Mesenchymal stem cell (in vitro differentiated cells and primary cell): ENCODE data around the gene HCK.

Experiments
- DNase-seq: peaks from one replicate; pipeline ENCODE4 v3.0.0-alpha.2; 2013
- H2AFZ ChIP-seq: one replicate; pipeline ENCODE4 v1.6.1; 2013; ENCODE audit warnings: low read depth, mild to moderate bottlenecking, control low read depth, inconsistent platforms, low read length, moderate library complexity
- H2AK5ac ChIP-seq: 2 replicates; pipeline ENCODE4 v1.6.1; 2013; ENCODE audit warnings: low read length, moderate library complexity, mild to moderate bottlenecking, inconsistent platforms; ENCODE audit not compliant: severe bottlenecking
- H2BK120ac ChIP-seq: one replicate; pipeline ENCODE4 v1.6.1; 2013; ENCODE audit warnings: low read depth, mild to moderate bottlenecking, inconsistent platforms, low read length, moderate library complexity
- H2BK12ac ChIP-seq, 2 experiments: one replicate each; pipeline ENCODE4 v1.6.1; 2013; ENCODE audit warnings: inconsistent platforms in 2 of 2, low read length in 2 of 2, mild to moderate bottlenecking in 2 of 2, moderate library complexity in 2 of 2, control low read depth in 1 of 2
- H2BK15ac ChIP-seq: one replicate; pipeline ENCODE4 v1.6.1; 2013; ENCODE audit warnings: mild to moderate bottlenecking, low read depth, inconsistent platforms; ENCODE audit not compliant: poor library complexity, severe bottlenecking
- H2BK5ac ChIP-seq: 2 replicates; pipeline ENCODE4 v1.6.1; 2013; ENCODE audit warnings: low read depth, mild to moderate bottlenecking, low read length, control low read depth, inconsistent platforms; ENCODE audit not compliant: poor library complexity, severe bottlenecking
- H3K14ac ChIP-seq, 2 experiments: one replicate each; pipeline ENCODE4 v1.6.1; 2013; ENCODE audit warnings: inconsistent platforms in 2 of 2, low read length in 2 of 2, control low read depth in 1 of 2, mild to moderate bottlenecking in 1 of 2, moderate library complexity in 1 of 2
- H3K18ac ChIP-seq, 2 experiments: one replicate each; pipeline ENCODE4 v1.6.1; 2013; ENCODE audit warnings: inconsistent platforms in 2 of 2, low read length in 2 of 2, control low read depth in 1 of 2, low read depth in 1 of 2, mild to moderate bottlenecking in 1 of 2
- H3K23ac ChIP-seq, 2 experiments: one replicate each; pipeline ENCODE4 v1.6.1; 2013; ENCODE audit warnings: inconsistent platforms in 2 of 2, low read length in 2 of 2, mild to moderate bottlenecking in 2 of 2, moderate library complexity in 2 of 2, control low read depth in 1 of 2
- H3K27ac ChIP-seq: 2 replicates; pipeline ENCODE4 v1.5.1; 2013; ENCODE audit warnings: mild to moderate bottlenecking, moderate library complexity, low read length, control low read depth, inconsistent platforms; ENCODE audit not compliant: poor library complexity, severe bottlenecking
- H3K27me3 ChIP-seq, 2 experiments: 2 replicates each; pipeline versions ENCODE4 v1.6.1 to v1.7.0; 2013; ENCODE audit warnings: low read length in 2 of 2, mild to moderate bottlenecking in 2 of 2, moderate library complexity in 2 of 2, control low read depth in 1 of 2, inconsistent platforms in 1 of 2; ENCODE audit not compliant: control insufficient read depth in 1 of 2, insufficient read depth in 1 of 2
- H3K36me3 ChIP-seq, 2 experiments: 2 replicates each; pipeline versions ENCODE4 v1.6.1 to v1.7.0; 2013; ENCODE audit warnings: low read length in 2 of 2, control low read depth in 1 of 2, inconsistent platforms in 1 of 2, low read depth in 1 of 2, mild to moderate bottlenecking in 1 of 2; ENCODE audit not compliant: insufficient read depth in 2 of 2, control insufficient read depth in 1 of 2
- H3K4ac ChIP-seq, 2 experiments: one replicate each; pipeline ENCODE4 v1.6.1; 2013; ENCODE audit warnings: inconsistent platforms in 2 of 2, low read length in 2 of 2, mild to moderate bottlenecking in 2 of 2, moderate library complexity in 2 of 2, control low read depth in 1 of 2, low read depth in 1 of 2
- H3K4me1 ChIP-seq: 2 replicates; pipeline ENCODE4 v1.6.1; 2013; ENCODE audit warnings: low read depth, low read length, control low read depth; ENCODE audit not compliant: control insufficient read depth, insufficient read depth
- H3K4me2 ChIP-seq: 2 replicates; pipeline ENCODE4 v1.6.1; 2013; ENCODE audit warnings: low read length, mild to moderate bottlenecking, inconsistent platforms; ENCODE audit not compliant: poor library complexity, severe bottlenecking
- H3K4me3 ChIP-seq, 2 experiments: 2 replicates each; pipeline versions ENCODE4 v1.5.1 to v1.7.0; 2013; ENCODE audit warnings: low read length in 2 of 2, mild to moderate bottlenecking in 2 of 2, control low read depth in 1 of 2, low read depth in 1 of 2; ENCODE audit not compliant: insufficient read depth in 1 of 2
- H3K79me1 ChIP-seq: replicated peaks from 2 replicates; pipeline ENCODE4 v1.6.1; 2013; ENCODE audit warnings: mild to moderate bottlenecking, control low read depth, low read length, inconsistent platforms; ENCODE audit not compliant: poor library complexity, severe bottlenecking
- H3K9ac ChIP-seq: 2 replicates; pipeline ENCODE4 v1.7.0; 2013; ENCODE audit warnings: mild to moderate bottlenecking, low read length, moderate library complexity
- H3K9me3 ChIP-seq: 2 replicates; pipeline ENCODE4 v1.7.0; 2013; ENCODE audit warnings: mild to moderate bottlenecking, low read length; ENCODE audit not compliant: control insufficient read depth
- H4K8ac ChIP-seq: one replicate; pipeline ENCODE4 v1.6.1; 2013; ENCODE audit warnings: inconsistent platforms, mild to moderate bottlenecking, low read length, moderate library complexity
- H4K91ac ChIP-seq: one replicate; pipeline ENCODE4 v1.6.1; 2013; ENCODE audit warnings: mild to moderate bottlenecking, low read length, inconsistent platforms
- WGBS: methylation state at CpG from one replicate; pipeline ENCODE4 v1.1.7; 2013; ENCODE audit warnings: mixed read lengths; 5-methylcytosine and 5-hydroxymethylcytosine counted together

HCK gene

DNA sequence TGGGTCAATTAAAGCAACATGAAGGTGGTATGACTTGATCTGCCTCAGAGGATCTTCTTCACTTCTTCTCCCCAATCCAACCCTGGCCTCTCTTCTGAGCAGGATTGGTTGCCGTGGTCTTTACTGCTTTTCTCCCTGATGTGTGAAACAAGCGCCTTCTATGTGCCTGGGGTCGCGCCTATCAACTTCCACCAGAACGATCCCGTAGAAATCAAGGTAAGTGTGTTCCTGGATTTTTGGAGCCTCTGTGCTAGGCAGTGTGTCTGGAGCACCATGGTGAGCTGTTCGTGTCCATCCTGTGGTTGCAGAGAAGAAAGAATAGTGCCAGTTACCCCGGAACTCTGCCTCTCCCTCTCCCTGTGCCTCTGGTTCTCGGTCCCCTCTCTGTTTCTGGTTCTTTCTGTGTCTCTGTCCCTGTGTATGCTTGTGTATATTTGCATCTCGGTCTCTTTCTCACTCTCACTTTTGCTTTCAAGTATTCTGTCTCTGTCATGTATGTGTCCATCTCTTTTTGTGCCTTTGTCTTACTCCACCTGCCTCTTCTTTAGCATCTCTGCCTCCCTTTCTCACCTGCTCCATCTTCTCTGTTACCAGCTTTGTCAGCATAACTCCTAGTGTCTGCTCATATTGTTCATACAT is 81.0 kb downstream of the HCK start:
- H4K8ac ChIP-seq: no peak overlapping the region
- no peak overlapping the region for H3K23ac ChIP-seq
- no peak overlapping the region for H3K4me2 ChIP-seq
- H3K14ac ChIP-seq: no peak overlapping the region
- no peak overlapping the region for H3K27ac ChIP-seq
- peaks cover 31 to 46% of the 10 kb centered on the region in 2 experiments for H3K36me3 ChIP-seq
- H2BK12ac ChIP-seq: no peak overlapping the region
- no peaks in the 10 kb centered on the region for H3K27me3 ChIP-seq
- no peak overlapping the region for H3K18ac ChIP-seq
- no peak overlapping the region for H3K9ac ChIP-seq
- H4K91ac ChIP-seq: no peak overlapping the region
- no peak overlapping the region for H2BK5ac ChIP-seq
- peaks cover 1% of the 10 kb centered on the region for H3K4me1 ChIP-seq
- H2AK5ac ChIP-seq: no peak overlapping the region
- H3K4ac ChIP-seq: no peak overlapping the region
- no peak overlapping the region for H2BK15ac ChIP-seq
- WGBS: 97% methylated on average over 9 of the region's 10 CpGs
- no peak overlapping the region for H2BK120ac ChIP-seq
- H3K79me1 ChIP-seq: peaks cover 59% of the 10 kb centered on the region
- H3K4me3 ChIP-seq: no peak overlapping the region
- DNase-seq: no peak
- no peaks in the 10 kb centered on the region for H3K9me3 ChIP-seq
- no peak overlapping the region for H2AFZ ChIP-seq

DNA sequence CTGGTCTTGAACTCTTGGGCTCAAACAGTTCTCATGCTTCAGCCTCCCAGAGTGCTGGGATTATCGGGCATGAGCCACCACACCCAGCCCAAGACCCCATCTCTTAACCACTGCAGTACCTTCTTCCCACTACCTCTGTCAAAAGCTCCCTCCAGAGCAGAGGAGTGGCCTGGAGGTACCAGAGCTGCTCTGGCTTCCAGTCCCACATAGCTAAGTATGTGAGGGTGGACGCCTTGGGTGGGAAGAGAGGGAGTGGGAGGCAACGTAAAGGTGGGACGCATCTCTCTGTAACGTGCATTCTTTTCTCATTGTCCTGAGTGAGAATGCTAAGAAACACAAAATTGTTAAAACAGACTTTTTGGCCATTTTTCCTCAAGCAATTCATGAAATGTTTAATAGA is 82.0 kb downstream of the HCK start:
- Histone ChIP-seq H2BK5ac (no peak overlapping the region), H3K4me2 (no peak overlapping the region), H3K27me3 (no peaks in the 10 kb centered on the region), H2BK15ac (no peak overlapping the region), H3K79me1 (peaks cover 60% of the 10 kb centered on the region), H3K4ac (no peak overlapping the region), H3K23ac (no peak overlapping the region), H2AFZ (no peak overlapping the region), H3K36me3 (peaks cover 39 to 54% of the 10 kb centered on the region in 2 experiments), H2BK120ac (no peak overlapping the region), H3K9me3 (no peaks in the 10 kb centered on the region), H2AK5ac (no peak overlapping the region), H4K8ac (no peak overlapping the region), H3K27ac (no peak overlapping the region), H3K4me3 (no peak overlapping the region), H3K14ac (no peak overlapping the region), H3K4me1 (peaks cover 1% of the 10 kb centered on the region), H3K18ac (no peak overlapping the region), H4K91ac (no peak overlapping the region), H2BK12ac (no peak overlapping the region), H3K9ac (no peak overlapping the region)
- WGBS: 94% methylated on average over 5 of the region's 5 CpGs
- DNase-seq: no peak

- Histone ChIP-seq H3K9me3 (no peaks in the 10 kb centered on the region), H3K14ac (no peak overlapping the region), H3K23ac (no peak overlapping the region), H3K18ac (no peak overlapping the region), H4K8ac (no peak overlapping the region), H3K79me1 (peaks cover 64% of the 10 kb centered on the region), H3K4ac (no peak overlapping the region), H3K9ac (no peak overlapping the region), H4K91ac (no peak overlapping the region), H3K27ac (no peak overlapping the region), H3K36me3 (peaks cover 56 to 71% of the 10 kb centered on the region in 2 experiments), H3K27me3 (no peaks in the 10 kb centered on the region), H2BK15ac (no peak overlapping the region), H3K4me1 (peaks cover 3% of the 10 kb centered on the region), H2AK5ac (no peak overlapping the region), H3K4me2 (no peak overlapping the region), H2AFZ (no peak overlapping the region), H2BK5ac (no peak overlapping the region), H2BK120ac (no peak overlapping the region), H2BK12ac (no peak overlapping the region), H3K4me3 (no peak overlapping the region)
- no peak for DNase-seq
- 86% methylated on average over 3 of the region's 3 CpGs for WGBS
These were observed 84.0 kb downstream of the HCK start for GRCh38 chr20:32135983-32136515.

- Histone ChIP-seq H3K4ac (no peak overlapping the region), H3K23ac (no peak overlapping the region), H3K18ac (no peak overlapping the region), H2AK5ac (no peak overlapping the region), H3K9ac (no peak overlapping the region), H2BK15ac (no peak overlapping the region), H2BK120ac (no peak overlapping the region), H2AFZ (no peak overlapping the region), H3K27me3 (no peaks in the 10 kb centered on the region), H2BK12ac (no peak overlapping the region), H3K4me3 (no peak overlapping the region), H3K4me2 (no peak overlapping the region), H4K91ac (no peak overlapping the region), H3K79me1 (peaks cover 54% of the 10 kb centered on the region), H3K4me1 (peaks cover 3% of the 10 kb centered on the region), H3K14ac (no peak overlapping the region), H3K27ac (no peak overlapping the region), H3K36me3 (peaks cover 69 to 88% of the 10 kb centered on the region in 2 experiments), H2BK5ac (no peak overlapping the region), H4K8ac (no peak overlapping the region), H3K9me3 (no peaks in the 10 kb centered on the region)
- DNase-seq: no peak
- 97% methylated on average over 8 of the region's 8 CpGs for WGBS
These were observed 86.9 kb downstream of the HCK start for GRCh38 chr20:32138921-32139320.
